Measurements from ENCODE around the gene HIGD1A. TPM values are rescaled to one million over a fixed set of nuclear protein-coding genes. Genes with fewer than 3 reads are reported as not detected.

The HIGD1A gene
- total RNA-seq, 6 experiments from 2014 or later: 115 to 144 (median 125) TPM

GRCh38 chr3:42749025-42749752, 55.1 kb downstream of the HIGD1A start:
- Mint-ChIP-seq H3K4me1 (ENCODE audit: low read depth) (peaks cover 7% of the 10 kb centered on the region), H3K4me3 (no peak overlapping the region), H3K27ac (no peak overlapping the region), H3K9me3 (no peaks in the 10 kb centered on the region), H3K27me3 (ENCODE audit: insufficient read depth) (peaks cover 13% of the 10 kb centered on the region), H3K36me3 (ENCODE audit: low read depth) (no peaks in the 10 kb centered on the region)
- TF ChIP-seq CTCF (IDR thresholded peaks at IDR 0.05): no peak
- DNase-seq: no peak

DNA sequence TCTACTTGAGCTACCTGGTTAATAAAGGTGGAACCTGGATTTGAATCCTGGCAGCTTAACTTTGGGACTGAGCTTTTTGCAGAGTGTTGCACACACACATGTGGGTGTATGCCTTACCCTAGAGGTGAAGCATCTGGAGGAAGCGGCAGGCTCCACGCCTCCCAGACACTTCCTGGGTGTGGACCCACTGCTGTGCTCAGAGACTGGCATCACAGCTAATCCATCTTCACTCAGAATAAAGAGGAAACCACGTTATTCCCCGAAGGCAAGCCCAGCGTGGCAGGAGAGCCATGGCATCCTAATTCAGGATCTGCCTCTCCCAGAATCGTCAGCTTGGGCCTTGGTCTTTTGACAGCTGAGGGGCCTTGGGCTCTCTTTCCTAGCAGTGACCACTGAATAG, 56.7 kb downstream of the HIGD1A start:
- Mint-ChIP-seq H3K4me3 (no peak overlapping the region), H3K9me3 (no peaks in the 10 kb centered on the region), H3K4me1 (ENCODE audit: low read depth) (peaks cover 7% of the 10 kb centered on the region), H3K27ac (no peak overlapping the region), H3K27me3 (ENCODE audit: insufficient read depth) (peaks cover 8% of the 10 kb centered on the region), H3K36me3 (ENCODE audit: low read depth) (no peaks in the 10 kb centered on the region)
- DNase-seq: no peak
- no peak for TF ChIP-seq CTCF (IDR thresholded peaks at IDR 0.05)

DNA sequence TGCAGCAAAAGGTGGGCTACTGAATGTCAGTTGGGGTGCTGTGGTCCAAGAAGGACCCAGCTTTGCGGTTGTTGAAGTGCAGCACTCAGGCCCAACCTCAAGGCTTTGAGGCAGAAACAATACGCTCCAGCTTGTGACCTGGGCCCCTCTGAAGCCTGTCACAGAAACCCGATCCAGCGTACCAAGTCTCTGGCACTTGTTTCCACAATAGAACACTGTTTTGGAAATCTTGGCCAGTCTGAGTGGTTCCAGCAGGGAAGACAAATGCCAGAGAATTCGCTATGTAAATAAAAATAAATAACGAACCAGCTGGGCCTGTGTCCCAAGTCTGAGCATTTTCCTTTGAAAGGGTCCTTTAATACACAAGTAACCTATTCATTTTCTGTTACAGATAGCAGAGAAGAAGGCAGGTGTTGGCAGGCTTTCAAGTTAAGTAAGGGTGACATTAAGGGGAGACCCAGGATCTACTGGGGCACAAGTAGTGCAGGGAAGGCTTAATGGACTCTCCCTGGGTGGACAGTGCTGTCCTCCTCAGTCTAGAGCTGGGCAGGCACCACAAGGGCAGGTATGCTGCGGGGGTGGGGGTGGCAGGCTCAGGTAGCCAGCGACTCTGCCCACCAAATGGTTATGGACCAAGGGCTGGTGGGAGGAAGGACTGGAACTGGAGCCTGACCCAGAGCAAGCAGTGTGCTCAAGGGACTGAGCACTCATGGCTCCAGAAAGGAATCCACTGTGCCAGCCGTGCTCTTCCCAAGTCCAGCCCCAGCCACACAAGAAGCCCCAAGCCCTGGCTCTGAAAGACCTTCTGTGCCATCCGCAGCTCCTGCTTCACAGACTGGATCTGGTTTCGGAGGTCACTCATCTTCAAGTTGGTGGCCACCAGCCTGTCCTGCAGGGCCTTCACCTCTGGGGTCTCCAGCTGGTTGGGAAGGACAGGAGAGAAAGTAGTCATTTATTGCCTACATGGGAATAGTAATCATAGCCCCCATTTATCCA, 57.5 kb downstream of the HIGD1A start:
- no peak for TF ChIP-seq CTCF (IDR thresholded peaks at IDR 0.05)
- H3K36me3 Mint-ChIP-seq (ENCODE audit: low read depth): no peaks in the 10 kb centered on the region
- no peak overlapping the region for H3K4me3 Mint-ChIP-seq
- H3K27me3 Mint-ChIP-seq (ENCODE audit: insufficient read depth): peaks cover 8% of the 10 kb centered on the region
- no peak for DNase-seq
- no peak overlapping the region for H3K27ac Mint-ChIP-seq
- H3K4me1 Mint-ChIP-seq (ENCODE audit: low read depth): peaks cover 7% of the 10 kb centered on the region
- no peaks in the 10 kb centered on the region for H3K9me3 Mint-ChIP-seq

- H3K4me1 Mint-ChIP-seq (ENCODE audit: low read depth): peaks cover 7% of the 10 kb centered on the region
- H3K27ac Mint-ChIP-seq: no peak overlapping the region
- TF ChIP-seq CTCF (IDR thresholded peaks at IDR 0.05): no peak
- peaks cover 9% of the 10 kb centered on the region for H3K27me3 Mint-ChIP-seq (ENCODE audit: insufficient read depth)
- no peak overlapping the region for H3K4me3 Mint-ChIP-seq
- DNase-seq: no peak
- H3K36me3 Mint-ChIP-seq (ENCODE audit: low read depth): no peaks in the 10 kb centered on the region
- H3K9me3 Mint-ChIP-seq: no peaks in the 10 kb centered on the region
These were observed 58.4 kb downstream of the HIGD1A start for GRCh38 chr3:42745776-42746454.

DNA sequence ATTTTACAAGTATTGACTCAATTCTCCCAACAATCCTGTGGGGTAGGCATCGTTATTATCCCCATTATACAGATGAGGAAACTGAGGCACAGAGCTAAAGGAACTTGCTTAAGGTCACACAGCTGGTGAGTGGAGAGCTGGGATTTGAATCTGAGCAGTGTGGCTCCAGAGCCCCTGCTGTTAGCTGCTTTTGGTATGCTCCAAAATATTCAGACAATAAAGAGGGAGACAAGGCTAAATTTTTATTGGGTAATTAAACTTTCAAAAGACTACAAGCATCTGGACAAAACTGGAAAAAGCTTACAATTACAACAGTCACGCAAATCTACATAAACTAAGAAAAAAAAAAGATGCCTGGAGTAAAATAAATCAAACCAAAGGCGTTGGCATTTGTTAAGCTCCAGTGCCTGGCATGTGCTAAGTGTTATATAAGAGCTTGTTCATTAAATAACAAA, 59.0 kb downstream of the HIGD1A start:
- H3K27me3 Mint-ChIP-seq (ENCODE audit: insufficient read depth): peaks cover 12% of the 10 kb centered on the region
- no peak for DNase-seq
- H3K27ac Mint-ChIP-seq: no peak overlapping the region
- TF ChIP-seq CTCF (IDR thresholded peaks at IDR 0.05): no peak
- H3K36me3 Mint-ChIP-seq (ENCODE audit: low read depth): no peaks in the 10 kb centered on the region
- no peak overlapping the region for H3K4me3 Mint-ChIP-seq
- peaks cover 7% of the 10 kb centered on the region for H3K4me1 Mint-ChIP-seq (ENCODE audit: low read depth)
- no peaks in the 10 kb centered on the region for H3K9me3 Mint-ChIP-seq

Measured in HFFc6 (cell line).